HG02763 (cell line): Measurements from ENCODE around the gene PITX1.

ENCODE experiments used
- ATAC-seq: cut with Tn5 transposase; IDR thresholded peaks from one replicate; pipeline ENCODE4 v1.9.1; 2021; ENCODE audit warnings: mild to moderate bottlenecking, moderate library complexity; ENCODE audit not compliant: unreplicated experiment

Gene PITX1

DNA sequence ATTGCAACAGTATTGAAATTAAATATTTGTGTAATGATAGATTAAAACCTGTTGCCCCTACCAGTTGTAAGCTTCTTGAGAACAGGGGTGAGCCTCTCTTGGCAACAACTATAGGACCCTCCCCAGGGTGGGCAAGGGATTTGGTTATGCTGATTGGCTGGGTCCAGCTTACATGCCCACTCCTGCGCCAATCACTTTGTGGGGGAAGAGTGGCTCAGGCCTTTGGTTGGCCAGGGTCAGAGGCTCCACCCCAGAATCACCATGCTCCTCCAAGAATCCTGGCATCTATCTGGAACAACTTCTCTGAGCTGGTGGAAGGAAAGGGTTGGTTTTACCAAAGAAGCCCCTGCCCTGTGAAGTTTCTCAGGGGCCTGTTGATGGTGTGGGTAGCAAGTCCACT lies 8.6 kb upstream of the PITX1 start:
- ATAC-seq: no peak

DNA sequence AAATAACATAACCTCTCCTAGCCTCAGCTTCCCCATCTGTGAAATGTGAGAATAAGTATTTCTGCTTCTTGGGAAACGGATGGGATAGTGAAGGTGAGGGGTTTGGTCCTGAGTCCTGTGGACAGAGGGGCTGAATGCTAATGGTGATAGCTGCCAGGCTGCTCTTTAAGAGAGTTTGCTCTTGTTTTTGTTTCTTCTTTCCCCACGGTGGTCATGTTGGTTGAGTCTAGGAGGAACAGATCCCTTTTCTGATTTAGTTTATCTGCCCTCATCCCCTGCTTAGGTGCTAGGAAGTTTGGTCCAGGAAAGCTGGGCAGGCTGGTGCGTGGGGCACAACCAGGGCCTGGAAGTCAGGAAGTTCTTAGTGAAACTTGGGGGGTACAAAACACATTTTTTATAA lies 7.7 kb upstream of the PITX1 start:
- ATAC-seq: no peak

DNA sequence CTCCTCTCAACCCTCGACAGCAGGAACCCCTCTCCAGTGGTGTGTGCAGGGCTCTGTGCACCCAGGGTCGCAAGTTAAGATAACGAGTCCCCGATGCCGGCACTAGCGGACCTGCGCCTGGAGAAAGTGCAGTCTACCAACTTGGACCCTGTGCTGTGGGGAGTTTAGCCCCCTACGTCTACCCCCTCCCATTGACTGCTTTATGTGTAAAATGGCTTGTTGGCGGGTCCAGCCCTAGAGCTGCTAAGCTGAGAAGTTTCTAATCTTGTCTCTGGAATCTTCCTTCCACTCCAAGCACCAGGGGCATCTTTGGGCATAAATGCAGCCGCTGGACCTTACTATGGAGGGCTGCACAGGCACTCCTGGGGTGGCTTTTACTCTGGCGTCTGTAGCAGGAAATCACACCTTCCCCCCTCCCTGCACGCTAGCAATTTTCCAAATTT lies 7.1 kb upstream of the PITX1 start:
- ATAC-seq: no peak

DNA sequence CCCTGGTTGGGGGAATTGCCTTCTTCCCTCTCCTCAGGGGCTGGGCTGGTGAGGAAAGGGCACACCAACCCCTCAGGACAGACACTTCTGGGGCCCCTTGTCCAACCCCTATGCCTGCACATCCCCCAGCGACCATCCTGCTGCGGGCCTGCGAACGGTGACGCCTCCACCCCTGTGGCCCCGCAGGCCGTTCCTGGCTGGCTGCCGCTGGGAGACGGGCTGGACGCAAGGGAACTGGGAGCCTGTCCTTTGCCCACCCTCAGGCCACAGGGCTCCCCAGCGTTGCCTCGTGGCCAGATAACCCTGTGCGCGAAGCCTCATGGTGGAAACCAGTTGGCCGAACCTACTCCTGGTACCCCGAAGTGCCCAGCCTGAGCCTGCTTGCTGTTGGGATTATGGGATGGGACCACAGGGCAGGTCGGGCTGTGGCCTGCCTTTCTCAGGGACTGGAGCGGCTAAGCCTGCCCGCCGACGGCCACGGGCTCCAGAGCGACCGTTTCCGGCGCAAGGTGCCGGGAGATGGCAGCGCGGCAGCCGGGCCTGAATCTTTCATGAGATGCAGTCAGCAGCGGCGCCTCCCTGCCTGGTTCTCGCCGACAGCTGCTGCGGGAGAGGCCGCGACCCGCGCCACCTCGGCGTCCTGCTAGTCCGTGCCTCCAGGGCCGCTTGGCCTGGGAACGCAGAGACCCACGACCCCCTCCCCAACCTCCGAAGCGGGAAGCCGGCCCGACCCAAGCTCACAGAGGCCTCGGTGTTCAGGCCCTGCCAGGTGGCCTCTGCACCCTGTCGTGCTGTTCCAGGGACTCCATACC lies 6.5 kb upstream of the PITX1 start:
- ATAC-seq: no peak

DNA sequence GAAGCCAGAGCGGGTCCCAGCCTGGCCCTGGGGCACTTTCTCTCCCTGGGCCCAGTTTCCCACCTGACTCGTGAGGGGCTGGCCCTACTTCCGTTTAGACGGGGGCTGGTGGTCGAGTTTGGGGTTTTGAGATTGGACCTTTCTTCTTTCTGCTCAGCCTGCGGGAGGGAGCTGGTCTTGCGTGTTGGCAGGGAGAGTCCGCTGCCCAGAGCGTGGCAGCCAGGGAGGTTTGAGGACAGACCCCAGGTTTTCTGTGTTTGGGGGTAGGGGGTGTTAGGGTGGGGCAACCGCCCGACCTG lies 6.0 kb upstream of the PITX1 start:
- ATAC-seq: no peak

DNA sequence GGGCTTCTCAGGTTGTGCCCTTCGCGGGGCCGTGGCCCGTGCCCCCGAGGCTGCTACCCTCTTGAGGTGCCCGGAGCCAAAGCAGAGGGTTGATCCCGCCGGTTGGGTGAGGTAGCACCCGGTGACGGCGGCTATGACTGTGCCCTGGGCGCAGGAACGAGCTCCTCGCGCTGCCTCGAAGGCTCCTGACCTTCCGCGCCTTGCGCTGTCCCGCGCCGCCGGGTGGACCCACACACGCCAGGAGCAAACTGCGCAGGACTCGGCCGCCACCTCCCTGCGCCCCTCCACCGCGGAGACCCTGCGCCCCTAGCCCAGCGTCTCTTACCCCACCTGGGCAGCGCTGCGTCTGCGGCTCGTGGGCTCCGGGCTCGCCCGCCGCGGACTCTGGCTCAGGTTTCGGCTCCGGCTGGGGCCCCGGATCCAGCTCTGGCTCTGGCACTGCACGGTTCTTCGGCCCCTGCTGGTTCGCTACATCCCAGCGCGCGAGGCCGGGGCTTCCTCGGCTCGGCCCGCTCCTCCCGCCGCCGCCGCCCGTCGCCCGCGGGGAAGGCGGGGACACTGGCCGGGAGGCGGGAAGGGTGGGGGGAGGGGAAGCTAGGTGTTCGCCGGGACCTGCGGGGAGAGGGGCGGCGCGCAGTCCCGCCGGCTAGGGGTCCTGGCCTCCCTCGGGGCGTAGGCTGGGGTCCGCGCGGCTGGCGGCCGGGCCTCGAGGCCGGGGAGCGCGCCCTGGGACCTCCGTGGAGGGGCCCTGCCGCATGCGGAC lies 5.4 kb upstream of the PITX1 start:
- ATAC-seq: no peak

DNA sequence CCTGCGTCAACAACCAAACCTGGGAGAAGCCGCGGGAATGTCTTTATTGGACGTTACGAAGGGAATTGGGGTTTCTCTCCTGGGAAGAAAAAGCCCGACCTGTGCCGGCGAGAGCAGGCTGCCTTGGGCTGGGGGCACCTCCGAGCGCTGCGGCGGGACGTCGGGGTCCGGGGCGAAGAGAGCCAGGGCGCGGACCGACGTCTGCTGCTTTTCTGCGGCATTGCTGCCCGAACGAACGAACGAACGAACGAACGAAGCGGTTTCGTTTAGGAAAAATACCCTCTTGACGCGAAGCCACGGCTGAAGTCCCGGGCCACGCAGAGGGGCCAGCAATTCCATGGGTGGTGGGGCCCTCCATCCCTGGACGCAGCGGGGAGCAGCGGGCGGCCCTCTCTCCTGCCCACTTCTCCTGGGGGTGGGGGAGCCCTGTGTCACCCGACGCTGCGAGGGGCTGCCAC lies 4.8 kb upstream of the PITX1 start:
- no peak for ATAC-seq

DNA sequence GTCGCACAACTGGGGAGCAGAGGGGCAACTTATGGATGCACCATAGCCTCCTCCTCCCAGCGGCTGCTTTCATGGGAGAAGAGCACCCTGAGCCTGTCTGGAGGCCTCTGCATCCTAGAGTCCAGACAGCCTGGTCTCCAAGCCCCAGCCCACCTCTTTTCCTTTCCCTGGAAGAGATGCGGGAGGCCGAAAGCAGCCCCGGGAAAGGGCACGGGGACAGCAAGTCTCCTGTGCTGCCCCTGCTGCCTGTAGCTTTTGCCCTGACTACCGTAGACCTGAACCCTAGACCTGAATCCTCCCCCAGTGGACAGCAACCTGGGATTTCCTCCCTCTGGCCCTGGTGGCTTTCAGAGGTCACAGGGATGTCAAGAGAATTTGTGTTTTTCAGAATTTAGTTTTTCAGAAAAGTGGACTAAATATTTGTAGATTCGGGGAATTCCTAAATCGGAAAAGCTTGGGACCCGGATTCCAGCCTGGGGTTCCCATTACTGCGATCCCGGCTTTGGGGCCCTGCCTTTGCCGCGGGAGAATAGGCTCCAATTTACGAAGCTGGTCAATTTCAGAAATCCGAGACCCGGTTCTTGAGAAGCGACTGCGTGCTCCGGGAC lies 4.3 kb upstream of the PITX1 start:
- no peak for ATAC-seq

DNA sequence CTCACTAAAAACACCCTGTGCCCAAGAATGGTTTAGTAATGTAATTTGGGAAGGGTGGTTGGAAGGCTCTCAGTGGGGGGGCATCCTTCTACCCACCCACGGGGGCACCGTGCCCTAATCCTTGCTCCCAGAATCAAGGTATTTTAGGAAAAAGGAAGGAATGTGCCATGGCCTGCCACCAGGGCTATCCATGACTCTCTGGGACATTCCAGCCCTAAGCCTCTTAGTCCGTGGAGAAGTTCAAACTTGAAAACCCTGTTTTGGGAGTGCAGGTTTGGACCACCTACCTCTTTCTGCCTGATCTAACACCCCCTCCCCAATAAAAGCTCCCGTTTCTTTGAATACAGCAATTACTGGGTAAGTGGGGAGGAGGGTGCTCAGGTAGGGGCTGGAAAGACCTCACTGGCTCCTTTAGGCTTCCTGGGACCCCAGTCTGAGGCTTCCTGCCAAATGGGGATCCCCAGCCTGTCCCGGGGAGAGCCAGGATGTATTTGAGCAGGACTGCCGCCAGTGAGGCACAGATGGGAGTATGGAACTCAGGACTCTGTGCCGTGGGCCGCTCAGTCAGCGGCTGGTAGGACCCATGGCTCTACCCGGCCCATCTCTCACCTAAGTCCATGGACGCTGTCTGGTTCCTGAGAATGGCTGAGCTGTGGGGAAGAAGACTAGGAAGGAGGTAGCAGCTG lies 3.6 kb upstream of the PITX1 start:
- no peak for ATAC-seq

DNA sequence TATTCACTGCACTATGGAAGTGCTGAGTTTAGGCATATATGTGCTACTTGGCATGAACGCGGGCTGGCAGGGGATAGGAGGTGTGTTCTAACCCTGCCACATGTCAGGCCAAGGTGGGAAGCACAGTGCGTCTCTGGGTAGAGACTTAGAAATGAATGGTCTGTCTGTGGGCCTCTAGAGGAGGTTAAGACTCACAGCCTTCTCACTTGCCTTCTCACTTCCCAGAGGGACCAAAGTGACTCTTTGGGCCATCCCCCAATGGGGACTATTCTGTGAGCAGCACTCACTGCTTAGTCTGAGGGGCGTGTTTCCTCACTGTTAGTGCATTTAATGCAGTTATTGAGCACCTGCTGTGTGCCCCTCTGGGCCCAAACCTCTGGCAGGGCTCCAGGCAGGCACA lies 2.4 kb upstream of the PITX1 start:
- no peak for ATAC-seq

DNA sequence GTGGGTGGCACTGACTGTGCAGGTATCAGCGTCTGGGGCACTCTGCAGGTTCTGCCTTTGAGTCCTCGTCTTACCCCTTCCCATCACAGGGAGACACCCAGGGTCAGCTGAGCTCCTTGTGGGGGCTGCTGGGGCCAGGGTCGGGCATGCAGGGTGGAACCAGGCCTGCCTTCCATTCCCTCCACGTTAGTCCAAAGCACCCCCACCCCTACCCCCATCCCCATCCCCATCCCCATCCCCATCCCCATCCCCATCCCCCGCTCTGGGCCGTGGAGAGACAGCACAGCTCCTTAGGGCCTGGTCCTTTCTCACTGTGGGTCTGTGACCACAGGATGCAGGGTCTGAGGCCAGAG lies 1.6 kb upstream of the PITX1 start:
- no peak for ATAC-seq

DNA sequence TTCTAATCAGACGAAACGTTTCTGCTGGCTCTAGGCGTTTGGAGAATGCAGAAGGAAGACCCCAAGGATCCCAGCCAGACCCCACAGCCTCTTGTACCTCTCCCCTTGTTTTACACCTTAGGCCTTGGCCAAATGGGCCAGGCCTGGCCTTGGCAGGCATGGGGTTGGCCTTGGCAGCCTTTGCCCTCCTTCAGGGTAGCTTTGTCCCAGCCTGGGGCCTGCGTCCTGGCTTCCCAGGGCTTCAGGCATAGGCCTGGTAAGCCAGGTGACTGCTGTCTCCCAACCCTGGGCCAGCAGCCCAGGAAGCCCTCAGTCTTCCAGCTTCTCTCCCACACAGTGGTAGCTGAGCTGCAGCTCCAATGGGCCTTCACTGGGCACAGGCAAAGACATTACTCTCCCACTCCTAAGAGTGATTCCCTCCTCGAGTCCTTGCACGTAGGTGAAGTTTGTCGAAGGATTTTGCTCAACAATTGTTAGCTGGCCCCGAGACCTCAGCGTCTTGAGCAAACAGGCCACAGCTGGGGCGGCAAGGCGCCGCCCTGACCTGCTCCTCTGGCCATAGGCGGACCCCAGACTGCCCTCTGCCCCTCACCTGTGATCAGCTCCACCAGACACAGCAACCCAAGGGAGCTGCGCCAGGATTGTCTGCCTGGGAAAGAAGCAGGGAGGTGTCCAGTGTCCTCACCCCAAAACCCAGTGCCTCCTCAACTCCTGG lies 1.1 kb upstream of the PITX1 start:
- ATAC-seq: no peak

DNA sequence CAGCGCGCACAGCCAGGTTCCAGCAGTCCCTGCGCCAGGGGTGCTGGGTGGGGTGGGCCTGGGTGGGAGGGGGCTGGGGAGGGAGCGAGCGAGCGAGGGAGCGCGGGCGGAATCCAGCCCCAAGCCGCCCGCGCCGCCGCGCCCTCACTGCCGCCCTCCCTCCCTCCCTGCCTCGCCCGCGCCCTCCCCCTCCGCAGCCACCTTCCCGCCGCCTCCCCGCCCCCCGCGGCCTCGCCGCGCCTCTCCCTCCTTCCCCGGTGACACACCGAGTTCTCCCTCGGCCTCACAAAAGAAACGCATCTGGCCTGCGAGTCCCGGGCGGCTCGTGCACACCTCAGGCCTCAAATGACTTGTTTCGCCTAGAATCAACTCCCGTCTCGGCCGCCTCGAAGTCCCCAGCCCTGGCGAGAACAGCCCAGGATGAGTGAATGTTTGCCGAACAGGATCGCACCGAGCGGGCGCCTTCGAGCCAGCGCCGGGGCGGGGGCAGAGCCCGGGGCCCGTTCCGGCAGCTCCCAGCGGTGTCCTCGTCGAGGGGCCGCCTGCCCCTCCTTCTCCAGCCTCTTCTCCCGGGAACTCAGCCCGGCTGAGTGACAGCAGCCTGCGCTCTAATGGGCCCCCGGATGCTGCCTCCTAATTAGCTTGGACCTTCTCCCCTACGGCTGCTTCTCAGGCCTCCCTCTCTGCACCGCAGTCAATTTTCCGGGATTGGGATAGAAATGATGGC lies 371 bp upstream of the PITX1 start:
- ATAC-seq: no peak

DNA sequence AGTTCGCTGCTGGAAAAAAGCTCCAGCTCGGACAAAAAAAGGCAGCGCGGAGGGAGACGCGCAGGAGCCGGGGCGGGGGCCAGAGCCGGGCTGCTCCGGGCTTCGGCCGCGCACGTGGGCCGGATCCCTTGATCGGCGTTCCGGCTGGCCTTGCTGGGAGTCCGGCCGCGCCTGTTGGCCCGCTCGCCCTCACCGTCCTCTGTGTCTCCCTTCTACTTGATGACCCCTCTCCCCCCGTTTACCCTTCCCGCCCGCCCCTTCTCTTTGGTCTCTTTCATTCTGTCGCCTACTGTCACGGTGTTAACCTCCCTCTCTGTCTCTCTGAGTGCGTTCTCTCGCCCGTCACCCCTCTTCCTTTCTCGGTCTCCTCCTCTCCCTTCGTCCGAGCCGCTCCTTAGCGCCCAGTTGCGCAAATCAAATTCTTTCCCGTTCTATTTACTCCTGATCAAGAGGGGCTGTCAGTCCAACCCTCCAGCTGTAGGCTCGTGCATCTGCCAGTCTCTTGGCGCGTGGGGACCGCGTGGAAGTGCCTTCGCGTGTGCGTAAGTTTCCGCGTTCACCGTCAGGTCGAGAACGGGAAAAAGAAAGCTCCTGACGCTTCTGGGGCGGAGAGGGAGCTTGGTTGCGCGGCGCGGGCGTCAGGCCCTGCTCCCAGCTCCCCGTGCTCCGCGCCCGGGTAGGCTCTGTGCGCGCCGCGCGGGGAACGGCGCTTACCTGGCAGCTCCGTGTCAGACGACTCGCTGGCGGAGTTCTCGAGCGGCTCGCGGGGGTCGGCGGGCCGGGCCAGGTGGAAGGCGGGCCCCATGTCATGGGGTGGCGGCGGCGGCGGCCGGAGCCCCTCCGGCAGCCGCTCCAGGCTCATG lies 798 bp downstream of the PITX1 start:
- ATAC-seq: no peak

DNA sequence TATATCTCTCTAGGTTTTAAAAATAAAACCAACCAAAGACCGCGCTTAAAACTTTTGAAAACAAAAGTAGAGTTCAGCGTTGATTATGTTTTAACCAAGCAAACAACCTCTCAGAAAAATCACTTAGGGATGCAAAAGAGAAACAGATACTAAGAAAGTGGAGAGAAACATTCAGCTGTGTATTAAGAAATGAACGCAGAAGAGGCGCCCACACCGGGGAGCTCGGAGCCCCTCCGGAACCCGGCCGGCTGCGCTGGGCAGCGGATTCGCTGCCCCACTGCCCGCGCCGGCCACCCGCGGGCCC lies 1.4 kb downstream of the PITX1 start:
- no peak for ATAC-seq

DNA sequence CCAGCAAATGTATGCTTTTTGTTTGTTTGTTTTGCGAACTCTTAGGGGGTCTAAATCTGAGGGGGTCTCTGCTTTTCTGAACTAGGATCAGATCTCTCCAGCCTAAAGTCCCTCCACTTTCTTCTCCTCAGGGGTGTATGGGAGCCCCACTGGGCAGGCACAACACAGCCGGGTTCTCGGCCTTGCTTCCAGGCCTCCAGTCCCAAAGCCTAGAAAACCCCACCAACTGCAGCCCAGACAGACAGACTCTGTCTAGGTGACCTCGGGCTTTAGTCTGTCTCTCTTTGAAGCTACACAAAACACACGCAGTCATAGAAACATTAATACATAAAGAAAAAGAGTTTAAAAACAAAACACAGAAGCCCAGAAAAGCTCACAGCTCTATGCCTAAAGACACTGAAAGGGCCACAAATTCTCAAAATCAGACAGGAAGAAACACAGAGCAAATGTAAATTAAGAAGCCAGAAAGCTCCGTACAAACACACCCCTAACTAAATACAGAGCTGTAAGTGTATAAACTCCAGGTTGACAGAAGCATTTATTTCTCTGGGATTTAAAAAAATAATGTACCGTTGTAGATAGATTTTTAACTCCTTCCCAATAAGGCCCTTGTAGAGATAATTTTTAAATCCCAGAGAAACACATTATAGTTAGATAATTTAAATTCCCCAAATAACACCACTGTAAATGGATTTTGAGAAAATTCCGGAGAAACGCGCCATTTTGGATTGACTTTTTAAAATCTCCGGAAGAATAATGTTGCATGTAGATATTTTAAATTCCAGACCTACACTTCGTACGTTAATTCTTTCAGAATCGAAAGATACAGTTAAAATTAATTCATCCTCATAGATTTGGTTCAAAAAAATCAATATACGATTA lies 2.0 kb downstream of the PITX1 start:
- no peak for ATAC-seq

DNA sequence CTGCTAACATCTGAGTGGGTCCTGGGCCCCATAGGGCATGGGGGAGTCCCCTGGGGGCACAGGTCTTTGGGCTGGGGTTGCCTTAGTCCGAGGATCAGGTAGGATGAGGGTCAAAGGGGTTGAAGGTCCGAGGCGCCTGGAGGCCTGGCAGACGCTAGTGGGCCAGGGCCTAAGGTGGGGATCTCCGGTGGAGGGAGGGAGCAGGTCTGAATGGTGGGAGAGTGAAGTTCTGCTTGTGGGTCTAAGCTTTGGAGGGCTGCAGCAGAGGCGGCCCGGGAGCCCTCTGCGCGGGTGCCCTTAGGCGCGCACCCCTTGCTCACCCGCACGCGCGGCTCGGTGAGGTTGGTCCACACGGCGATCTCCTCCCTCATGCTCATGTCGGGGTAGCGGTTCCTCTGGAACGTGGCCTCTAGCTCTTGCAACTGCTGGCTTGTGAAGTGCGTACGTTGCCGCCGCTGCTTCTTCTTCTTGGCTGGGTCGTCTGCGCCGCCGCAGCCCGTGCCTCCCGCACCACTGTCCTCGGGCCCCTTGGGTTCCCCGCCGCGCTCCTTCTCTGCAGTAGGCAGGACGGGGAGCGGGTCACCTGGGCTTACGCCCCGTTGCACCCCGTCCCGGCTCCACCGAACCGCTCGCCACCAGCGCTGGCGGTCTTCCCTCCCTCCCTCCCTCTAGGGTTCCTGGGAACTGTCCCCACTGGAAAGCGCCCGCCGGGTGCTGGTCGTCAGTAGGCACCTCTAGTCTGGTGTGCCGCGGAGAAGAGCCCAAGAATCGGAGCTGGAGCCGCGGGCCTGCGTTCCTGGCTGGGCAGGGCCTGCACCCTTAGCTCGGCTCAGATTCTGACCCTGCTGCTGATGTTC lies 2.8 kb downstream of the PITX1 start:
- no peak for ATAC-seq
